ENCODE data around the gene WNT7B. TPM values are rescaled to one million over a fixed set of nuclear protein-coding genes. Genes with fewer than 3 reads are reported as not detected.

The WNT7B gene
- total and polyA plus RNA-seq, 10 of the 15 experiments (the other 5 are each of a cell fraction or from before 2014, with no cell fraction given) = 0.12 TPM; not detected in 9

GRCh38 chr22:45996241-45997076 is 19.5 kb upstream of the WNT7B start (continued):
- TF ChIP-seq PAX5 (IDR thresholded peaks at IDR 0.05; ENCODE audit: borderline replicate concordance, low read depth, low read length) (peak; percentile 61), ETV6 (conservative IDR thresholded peaks at IDR 0.05 in 1 of 2, IDR thresholded peaks at IDR 0.05 in 1 of 2; ENCODE audit: borderline replicate concordance in 1 of 2, low read depth in 1 of 2) (no peak), SMAD5 (IDR thresholded peaks at IDR 0.05; ENCODE audit: low read depth) (no peak), HCFC1 (IDR thresholded peaks at IDR 0.05; ENCODE audit: low read length) (no peak), RAD51 (IDR thresholded peaks at IDR 0.05) (no peak), YY1 (IDR thresholded peaks at IDR 0.05; ENCODE audit: low read depth, low read length) (no peak)

GRCh38 chr22:45995405-45996101 is 18.6 kb upstream of the WNT7B start:
- Histone ChIP-seq H3K36me3 (ENCODE audit: control insufficient read depth in 2 of 2, insufficient read depth in 2 of 2, low read length in 1 of 2) (no peaks in the 10 kb centered on the region), H3K4me2 (ENCODE audit: control insufficient read depth, insufficient read depth) (no peak overlapping the region), H3K9ac (ENCODE audit: control insufficient read depth, insufficient read depth, low read length) (no peak overlapping the region), H3K4me1 (ENCODE audit: control insufficient read depth, insufficient read depth, low read length) (peaks cover 11% of the 10 kb centered on the region), H3K4me3 (no peak overlapping the region), H3K27ac (ENCODE audit: control insufficient read depth, insufficient read depth) (no peak overlapping the region), H3K79me2 (ENCODE audit: control insufficient read depth, insufficient read depth, low read length) (no peaks in the 10 kb centered on the region), H3K9me3 (replicated peaks; ENCODE audit: control insufficient read depth, insufficient read depth, low read length) (no peaks in the 10 kb centered on the region), H4K20me1 (ENCODE audit: control insufficient read depth, insufficient read depth) (no peaks in the 10 kb centered on the region), H3K27me3 (replicated peaks in 1 of 2; ENCODE audit: control insufficient read depth in 2 of 2, insufficient read depth in 2 of 2, low read length in 1 of 2) (peaks cover 0 to 2% of the 10 kb centered on the region in 2 experiments; a peak in 1 of 4 replicates), H2AFZ (ENCODE audit: control insufficient read depth, low read depth, low read length) (no peak overlapping the region)
- FAIRE-seq (no peak), ATAC-seq (no peak), DNase-seq (ENCODE audit: low read depth, low spot score) (no peak)
- 53% methylated on average over 25 of the region's 27 CpGs for WGBS (ENCODE audit: insufficient coverage, insufficient replicate concordance, low lambda C conversion rate, missing lambda C conversion rate)
- RAD21 ChIA-PET (ENCODE audit: unreplicated experiment) = interaction anchor here (1.3 to 2.8 kb wide), 5 partner anchors 12 to 126 kb away, joined by 3 to 33 read pairs (median 8); no protein-coding TSS in a partner anchor
- POLR2A ChIA-PET = interaction anchor here (0.6 kb wide), 1 partner anchor 10 kb away, joined by 5 read pairs; no protein-coding TSS in a partner anchor
- SMC1A ChIA-PET (ENCODE audit: uncharacterized antibody, unreplicated experiment) = interaction anchor here (0.7 to 1.8 kb wide), 5 partner anchors 10 to 418 kb away, joined by 3 to 13 read pairs (median 3); no protein-coding TSS in a partner anchor
- CTCF ChIA-PET = interaction anchor here (0.6 to 3.4 kb wide), 9 partner anchors 9 to 217 kb away, joined by 3 to 29 read pairs (median 5); no protein-coding TSS in a partner anchor
- intact Hi-C loops (cut with micrococcal nuclease; ENCODE audit: unreplicated experiment) = loop anchor here (10.0 kb wide), 1 partner anchor 319 kb away; no protein-coding TSS in a partner anchor
- no peak for TF ChIP-seq RUNX3 (IDR thresholded peaks at IDR 0.05; ENCODE audit: low read length)
- BruUV-seq (replicated peaks) = no TSS peak
- in situ Hi-C loops (cut with MboI) = no loop called here
